Suprapubic skin (tissue), 4 donors: ENCODE results near the gene MGAT5B.

Experiments used
- CTCF ChIP-seq, 2 donors: fragments of 200-600 bp in 1 of 2; fragments of 450-650 bp in 1 of 2; sonication (generic) in 1 of 2; IDR thresholded peaks; one replicate each; pipeline ENCODE4 v1.5.1; 2016 to 2019; ENCODE audit warnings: antibody characterized with exemption in 2 of 2, mild to moderate bottlenecking in 1 of 2, moderate library complexity in 1 of 2
- POLR2A ChIP-seq, 2 donors: fragments of 450-650 bp; IDR thresholded peaks; one replicate each; pipeline ENCODE4 v1.6.1; 2017; ENCODE audit warnings: antibody characterized with exemption in 2 of 2, mild to moderate bottlenecking in 2 of 2, moderate library complexity in 2 of 2
- POLR2AphosphoS5 ChIP-seq, 3 donors: sonication (generic); formaldehyde crosslinking; IDR thresholded peaks; one replicate each; pipeline ENCODE4 v1.6.1; 2017; ENCODE audit warnings: antibody characterized with exemption in 3 of 3

- no peak for TF ChIP-seq CTCF (IDR thresholded peaks at IDR 0.05)
- TF ChIP-seq POLR2A (IDR thresholded peaks at IDR 0.05) = no peak
- TF ChIP-seq POLR2AphosphoS5 (IDR thresholded peaks at IDR 0.05) = no peak
Measured at GRCh38 chr17:76968707-76969597, 100.7 kb downstream of the MGAT5B start.
